Loucy (cell line): ENCODE data around the gene RNU11.

Experiments used
- CTCF ChIP-seq: fragments of 200-600 bp; sonication (generic); conservative IDR thresholded peaks from 2 replicates; pipeline ENCODE4 v1.5.1; 2014; ENCODE audit warnings: mild to moderate bottlenecking, antibody characterized with exemption, low read length
- EZH2phosphoT487 ChIP-seq: fragments of 200-600 bp; IDR thresholded peaks from 2 replicates; pipeline ENCODE4 v1.6.1; 2018; ENCODE audit warnings: antibody characterized with exemption, mild to moderate bottlenecking, moderate library complexity, borderline replicate concordance

- TF ChIP-seq CTCF (0 out of 2 replicates have a peak, but pooled peaks have one; percentile 20), EZH2phosphoT487 (no peak)
These were observed at the start of gene RNU11 for GRCh38 chr1:28648474-28649198.
